ENCODE results near the gene BMERB1. TPM values are rescaled to one million over a fixed set of nuclear protein-coding genes. Genes with fewer than 3 reads are reported as not detected.
"Not testable (repeated sequence)": the region's sequence is repeated elsewhere in the genome, so short reads cannot be mapped to it uniquely, and the experiment has no call there.

BMERB1 gene
- total RNA-seq, 2 donors from 2014 or later: 6.2 to 9.1 TPM

GRCh38 chr16:15452246-15452855 lies 18.0 kb downstream of the BMERB1 start:
- Histone ChIP-seq H3K9ac (ENCODE audit: low read depth in 2 of 2, low read length in 2 of 2) (no peak overlapping the region), H3K27ac (no peak overlapping the region), H3K27me3 (no peaks in the 10 kb centered on the region), H3K9me3 (no peaks in the 10 kb centered on the region), H3K4me1 (no peaks in the 10 kb centered on the region), H3K36me3 (no peaks in the 10 kb centered on the region), H3K4me3 (no peak overlapping the region)
- intact Hi-C loops (cut with DNase I): no loop called here
- no peak for TF ChIP-seq CTCF (IDR thresholded peaks at IDR 0.05)
- DNase-seq: no peak

- H3K27ac ChIP-seq; H3K9me3 ChIP-seq; intact Hi-C loops (cut with DNase I); H3K4me1 ChIP-seq; DNase-seq; H3K9ac ChIP-seq (ENCODE audit: low read depth in 2 of 2, low read length in 2 of 2); H3K4me3 ChIP-seq; H3K36me3 ChIP-seq; H3K27me3 ChIP-seq: not testable (repeated sequence)
These were observed 18.9 kb downstream of the BMERB1 start for GRCh38 chr16:15453296-15453695.

GRCh38 chr16:15454933-15455332 lies 20.5 kb downstream of the BMERB1 start:
- H3K4me1 ChIP-seq; H3K4me3 ChIP-seq; H3K36me3 ChIP-seq; DNase-seq; H3K27me3 ChIP-seq; H3K9ac ChIP-seq (ENCODE audit: low read depth in 2 of 2, low read length in 2 of 2); intact Hi-C loops (cut with DNase I); H3K9me3 ChIP-seq; H3K27ac ChIP-seq: not testable (repeated sequence)

- Histone ChIP-seq H3K9me3 (no peaks in the 10 kb centered on the region), H3K27ac (no peak overlapping the region), H3K4me1 (no peaks in the 10 kb centered on the region), H3K27me3 (no peaks in the 10 kb centered on the region), H3K4me3 (no peak overlapping the region), H3K36me3 (no peaks in the 10 kb centered on the region), H3K9ac (ENCODE audit: low read depth in 2 of 2, low read length in 2 of 2) (no peak overlapping the region)
- no peak for DNase-seq
- no peak for TF ChIP-seq CTCF (IDR thresholded peaks at IDR 0.05)
- intact Hi-C loops (cut with DNase I): no loop called here
These were observed 23.0 kb downstream of the BMERB1 start for GRCh38 chr16:15457400-15457799.

- Histone ChIP-seq H3K9ac (ENCODE audit: low read depth in 2 of 2, low read length in 2 of 2) (no peak overlapping the region), H3K9me3 (no peaks in the 10 kb centered on the region), H3K36me3 (no peaks in the 10 kb centered on the region), H3K4me1 (no peaks in the 10 kb centered on the region), H3K27ac (no peak overlapping the region), H3K4me3 (no peak overlapping the region), H3K27me3 (no peaks in the 10 kb centered on the region)
- TF ChIP-seq CTCF (IDR thresholded peaks at IDR 0.05): no peak
- DNase-seq: no peak
- intact Hi-C loops (cut with DNase I): no loop called here
These were observed 23.6 kb downstream of the BMERB1 start for GRCh38 chr16:15457958-15458357.

GRCh38 chr16:15459791-15460190 lies 25.4 kb downstream of the BMERB1 start:
- intact Hi-C loops (cut with DNase I): loop anchor here (10.0 kb wide), 1 partner anchor 385 kb away; no protein-coding TSS in a partner anchor
- TF ChIP-seq CTCF (IDR thresholded peaks at IDR 0.05): no peak

More at GRCh38 chr16:15459791-15460190, 25.4 kb downstream of the BMERB1 start:
- Histone ChIP-seq H3K9ac (ENCODE audit: low read depth in 2 of 2, low read length in 2 of 2) (no peak overlapping the region), H3K9me3 (no peaks in the 10 kb centered on the region), H3K27ac (no peak overlapping the region), H3K36me3 (no peaks in the 10 kb centered on the region), H3K4me3 (no peak overlapping the region), H3K4me1 (no peaks in the 10 kb centered on the region), H3K27me3 (no peaks in the 10 kb centered on the region)
- DNase-seq: no peak

Data from colonic mucosa (tissue), 4 donors.